NCI-H1694 (cell line): ENCODE data around the gene OR7D4.
"Not testable (repeated sequence)": the region's sequence is repeated elsewhere in the genome, so short reads cannot be mapped to it uniquely, and the experiment has no call there.

ENCODE experiments used
- DNase-seq: peaks from one replicate; lab custom pipeline; 2025; lab: John Stamatoyannopoulos, UW

OR7D4 gene

DNA sequence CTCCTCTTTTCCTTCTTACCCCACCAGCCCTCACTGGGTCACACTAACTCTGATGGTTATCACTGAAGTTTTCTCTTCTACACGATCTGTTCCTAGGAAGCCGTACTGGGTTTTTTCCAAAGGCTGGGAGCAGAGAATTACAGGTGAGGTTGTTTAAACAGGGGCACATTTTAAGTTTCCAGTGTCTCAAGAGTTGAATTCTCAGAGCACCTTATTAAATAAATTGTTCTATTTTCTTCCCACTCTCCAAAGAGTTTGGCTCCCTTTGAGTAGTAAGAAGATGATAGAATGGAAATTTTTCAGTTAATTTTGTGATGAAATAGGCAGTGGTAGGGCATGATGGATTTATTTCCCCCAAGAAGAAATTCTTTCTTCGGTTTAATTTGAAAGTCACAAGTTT, at the start of gene OR7D4:
Gene OR7D4, minus strand, starts transcription at position 101 of the 400 bp plus-strand sequence. CDS start 4,752 bp downstream, outside the sequence.
- DNase-seq = no peak

DNA sequence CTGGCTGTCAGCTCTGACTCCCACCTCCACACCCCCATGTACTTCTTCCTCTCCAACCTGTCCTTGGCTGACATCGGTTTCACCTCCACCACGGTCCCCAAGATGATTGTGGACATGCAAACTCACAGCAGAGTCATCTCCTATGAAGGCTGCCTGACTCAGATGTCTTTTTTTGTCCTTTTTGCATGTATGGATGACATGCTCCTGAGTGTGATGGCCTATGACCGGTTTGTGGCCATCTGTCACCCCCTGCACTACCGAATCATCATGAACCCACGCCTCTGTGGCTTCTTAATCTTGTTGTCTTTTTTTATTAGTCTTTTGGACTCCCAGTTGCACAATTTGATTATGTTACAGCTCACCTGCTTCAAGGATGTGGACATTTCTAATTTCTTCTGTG, 31.8 kb upstream of the OR7D4 start:
- no peak for DNase-seq

DNA sequence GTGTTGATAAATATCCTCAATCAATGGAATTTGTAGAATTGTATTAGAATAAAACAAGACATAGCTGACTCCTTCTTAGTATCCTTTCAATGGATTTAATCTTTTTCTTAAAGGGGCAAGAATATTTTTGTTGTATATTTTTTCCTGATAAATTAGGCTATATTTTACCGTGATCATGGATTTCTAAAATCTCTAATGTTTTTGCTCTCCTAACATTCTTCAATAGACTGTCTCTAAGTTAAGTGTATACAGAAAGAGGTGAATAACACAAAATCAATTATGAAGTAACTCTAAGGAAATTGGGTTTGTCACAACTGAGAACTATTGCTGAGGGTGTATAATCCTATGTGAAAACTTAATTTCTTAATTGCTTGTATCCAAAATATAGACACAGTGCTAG, 31.2 kb upstream of the OR7D4 start, which contains the start of gene OR7E24:
Gene OR7E24, plus strand, starts transcription at position 301 of the 400 bp plus-strand sequence. CDS start 114 bp downstream, outside the sequence.
- DNase-seq = no peak

DNA sequence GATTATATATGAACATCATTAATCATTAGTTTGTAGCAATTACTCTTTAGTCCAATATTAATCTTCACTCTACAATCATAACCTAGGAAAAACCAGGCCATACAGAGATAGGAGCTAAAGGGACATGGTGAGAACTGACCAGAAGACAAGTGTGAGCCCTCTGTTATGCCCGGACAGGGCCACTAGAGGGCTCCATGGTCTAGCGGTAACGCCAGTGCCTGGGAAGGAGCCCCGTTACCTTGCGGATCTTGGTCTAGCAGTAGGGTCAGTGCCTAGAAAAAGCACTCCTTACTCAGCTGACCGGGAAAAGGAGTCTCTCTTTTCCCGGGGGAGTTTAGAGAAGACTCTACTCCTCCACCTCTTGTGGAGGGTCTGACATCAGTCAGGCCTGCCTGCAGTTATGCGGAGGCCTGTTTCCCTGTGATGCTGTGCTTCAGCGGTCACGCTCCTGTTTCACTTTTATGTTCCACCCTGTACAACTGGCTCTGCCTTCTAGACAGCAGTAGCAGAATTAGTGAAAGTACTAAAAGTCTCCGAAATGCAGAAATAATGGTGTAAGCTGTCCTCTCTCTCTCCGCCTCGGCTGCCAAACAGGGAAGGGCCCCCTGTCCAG, 13.8 kb downstream of the OR7D4 start:
- peak; percentile 7 for DNase-seq

DNA sequence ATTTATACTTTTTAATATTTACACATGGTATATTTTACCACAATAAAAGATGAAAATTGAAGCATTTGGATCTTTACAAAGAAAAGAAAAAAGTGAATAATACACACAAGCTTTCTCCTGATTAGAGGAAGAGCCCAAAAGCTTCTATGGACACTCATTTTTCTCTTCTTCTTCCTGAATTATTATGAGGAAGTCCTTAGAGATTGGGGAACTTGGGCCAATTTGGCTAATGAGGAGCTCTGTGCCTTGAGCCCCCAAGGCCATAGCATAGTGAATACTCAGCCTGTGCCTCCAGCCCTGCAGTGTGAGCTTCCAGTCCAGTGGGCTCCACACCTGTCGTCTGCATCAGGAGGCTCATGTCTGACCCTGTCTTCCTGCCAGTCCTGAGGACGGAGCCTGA, 21.3 kb downstream of the OR7D4 start:
- DNase-seq = not testable (repeated sequence)

DNA sequence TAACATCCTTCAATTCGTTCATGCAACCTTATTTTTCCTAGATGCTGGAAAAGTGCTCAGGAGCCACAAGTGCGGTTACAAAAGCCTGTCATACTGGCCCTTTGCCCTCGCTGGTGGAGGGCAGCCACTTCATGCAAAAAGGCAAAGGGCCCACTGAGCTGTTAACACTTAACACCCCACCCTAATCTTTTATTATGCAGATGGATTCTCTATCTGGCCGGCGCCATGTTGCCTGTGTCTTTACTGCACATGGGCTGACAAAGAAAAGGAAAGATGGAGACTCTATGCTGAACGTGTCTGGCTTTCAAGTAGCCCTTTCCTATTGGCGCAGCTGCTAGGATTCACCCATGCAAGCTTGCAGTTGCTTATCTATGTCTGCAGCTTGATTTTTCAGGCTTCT, 29.9 kb downstream of the OR7D4 start:
- no peak for DNase-seq

DNA sequence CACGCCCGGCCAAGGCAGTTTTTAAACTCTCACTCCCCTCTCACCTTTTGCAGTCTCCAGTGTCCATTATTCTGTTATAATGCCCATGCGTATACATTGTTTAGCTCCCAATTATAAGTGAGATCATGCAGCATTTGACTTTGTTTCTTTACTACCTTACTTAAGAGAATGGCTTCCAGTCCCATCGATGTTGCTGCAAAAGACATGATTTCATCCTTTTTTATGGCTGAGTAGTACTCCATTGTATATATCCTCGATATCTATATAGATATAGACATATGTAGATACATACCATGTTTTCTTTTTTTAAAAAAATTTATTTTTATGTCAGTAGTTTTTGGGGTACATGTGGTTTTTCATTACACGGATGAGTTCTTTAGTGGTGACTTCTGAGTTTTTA, 32.2 kb downstream of the OR7D4 start:
- DNase-seq = no peak

DNA sequence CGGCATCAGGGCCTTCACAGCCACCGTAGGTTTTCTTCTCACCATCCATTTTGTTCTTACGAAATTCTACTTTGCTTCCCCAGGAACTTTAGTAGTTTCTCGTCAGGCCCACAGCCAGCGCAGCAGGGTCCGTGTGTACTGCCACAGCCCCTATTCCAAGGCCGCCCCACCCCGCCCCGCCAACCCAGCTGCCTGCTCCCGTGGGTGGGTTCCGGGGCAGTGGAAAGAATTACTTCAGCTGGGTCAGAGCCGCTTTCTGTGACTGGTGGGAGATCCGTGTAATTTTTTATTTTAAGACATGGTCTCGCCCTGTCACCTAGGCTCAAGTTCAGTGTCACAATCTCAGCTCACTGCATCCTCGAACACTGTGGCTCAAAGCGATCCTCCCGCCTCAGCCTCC, 36.4 kb downstream of the OR7D4 start:
- DNase-seq = no peak

DNA sequence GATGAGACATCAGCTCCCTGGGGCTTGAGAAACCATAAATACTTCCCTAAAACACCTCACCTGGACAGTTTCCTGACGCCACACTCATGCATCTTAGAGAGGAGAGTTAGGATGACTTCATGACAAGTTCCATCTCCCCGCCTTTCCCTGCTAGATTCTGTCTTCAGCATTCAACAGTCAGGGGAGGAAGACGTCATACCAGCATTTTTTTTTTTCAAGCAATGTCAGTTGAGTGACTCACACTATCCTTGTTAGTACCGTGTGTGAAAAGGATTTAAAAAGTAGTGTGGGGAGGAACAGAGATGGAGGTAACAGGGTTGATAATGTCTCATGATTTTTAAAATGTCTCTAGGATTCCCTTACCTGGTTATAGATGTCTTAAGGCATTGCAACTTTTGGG, 40.5 kb downstream of the OR7D4 start, which contains the start of gene OR7D2:
Gene OR7D2, plus strand, starts transcription at position 79 of the 400 bp plus-strand sequence. CDS start 6,803 bp downstream, outside the sequence.
- no peak for DNase-seq

DNA sequence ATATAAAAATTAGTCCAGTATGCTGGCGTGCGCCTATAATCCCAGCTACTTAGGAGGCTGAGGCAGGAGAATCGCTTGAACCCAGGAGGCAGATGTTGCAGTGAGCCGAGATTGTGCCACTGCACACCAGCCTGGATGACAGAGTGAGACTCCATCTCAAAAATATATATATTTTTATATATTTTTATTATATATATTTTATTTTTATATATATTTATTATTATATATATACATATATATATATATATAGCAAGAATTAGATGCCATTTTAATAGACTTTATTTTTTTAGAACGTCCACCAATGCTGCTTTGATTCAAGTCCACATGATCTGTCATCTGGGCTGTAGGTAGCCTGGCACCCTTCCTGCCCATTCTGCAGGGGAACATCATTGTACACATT, 44.1 kb downstream of the OR7D4 start:
- no peak for DNase-seq

DNA sequence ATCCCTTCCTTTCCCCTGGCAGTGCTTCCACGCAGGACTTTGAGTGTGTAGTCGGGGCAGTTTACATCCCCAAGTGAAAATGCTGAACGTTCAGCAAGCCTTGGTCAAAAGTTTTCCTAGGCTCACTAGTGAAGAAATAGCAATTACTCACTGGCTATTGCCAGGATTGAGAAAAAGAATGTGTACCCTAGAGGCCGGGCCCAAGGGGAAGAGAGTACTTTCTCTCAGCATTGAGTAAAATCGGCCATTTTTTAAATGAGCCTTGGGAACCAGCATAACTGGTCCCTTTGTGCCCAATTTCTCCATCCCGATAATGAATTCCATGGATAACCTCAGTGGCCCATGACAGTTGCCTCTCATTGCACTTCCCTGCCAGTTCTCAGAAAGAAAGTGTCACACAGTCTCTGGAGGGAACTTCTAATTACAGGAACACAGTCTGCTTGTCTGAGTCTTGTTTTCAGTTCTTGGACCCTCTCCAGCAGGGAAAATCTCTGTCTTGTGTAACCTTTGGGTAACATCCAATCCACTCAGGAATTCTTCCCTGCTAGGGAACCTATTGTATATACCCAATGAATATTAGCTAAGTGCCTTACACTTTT, 47.9 kb downstream of the OR7D4 start:
- no peak for DNase-seq

DNA sequence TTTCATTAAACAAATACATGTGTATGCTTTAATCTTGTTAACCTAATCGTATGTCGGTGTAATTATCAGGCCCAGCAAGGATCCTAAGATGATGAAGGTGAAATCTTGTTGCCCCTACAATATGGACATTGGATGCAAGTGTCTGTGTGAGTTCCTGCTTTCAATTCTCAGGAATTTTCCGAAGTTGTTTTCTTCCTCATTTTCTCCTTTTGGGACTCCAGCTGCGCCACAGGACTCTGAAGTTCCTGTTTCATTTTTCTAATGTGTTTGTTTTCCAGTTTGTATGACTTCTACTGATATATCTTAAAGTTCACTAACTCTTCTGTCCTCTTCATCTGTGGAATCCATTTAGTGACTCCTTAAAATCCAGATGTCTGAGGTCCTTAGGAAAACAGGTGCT, 52.5 kb downstream of the OR7D4 start:
- no peak for DNase-seq

DNA sequence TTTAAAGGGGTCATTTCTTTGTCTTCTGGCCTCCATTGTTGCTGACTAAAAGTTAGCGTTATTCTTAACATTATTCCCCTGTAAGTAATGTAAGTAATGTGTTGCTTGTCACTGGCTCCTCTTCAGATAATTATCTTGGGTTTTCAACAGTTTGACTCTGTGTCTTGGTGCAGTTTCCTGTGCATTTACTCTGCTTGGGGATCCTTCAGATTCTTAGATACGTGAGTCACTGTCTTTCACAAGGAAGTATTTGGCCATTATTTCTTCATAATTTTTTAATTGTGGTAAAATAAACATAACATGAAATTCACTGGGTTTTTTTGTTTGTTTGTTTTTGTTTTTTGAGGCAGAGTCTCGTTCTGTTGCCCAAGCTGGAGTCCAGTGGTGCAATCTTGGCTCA, 54.1 kb downstream of the OR7D4 start:
- no peak for DNase-seq

DNA sequence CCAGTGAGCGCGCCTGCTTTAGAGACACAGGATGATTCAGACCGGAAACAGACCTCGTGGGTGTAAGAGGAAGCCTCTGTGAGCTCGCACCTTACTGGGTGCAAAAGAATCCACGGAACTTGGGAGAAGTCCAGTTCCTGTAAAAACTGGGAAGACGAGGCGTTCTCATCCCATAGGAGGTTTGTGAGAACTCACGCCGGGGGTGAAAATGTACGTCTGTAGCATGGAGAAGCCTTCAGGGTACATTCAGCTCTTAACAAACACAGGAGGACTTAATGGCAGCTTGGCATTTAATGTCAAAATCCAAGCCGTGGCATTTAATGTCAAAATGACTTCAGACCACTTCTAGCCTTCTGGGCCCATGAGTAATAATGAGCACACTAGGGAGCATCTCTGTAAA, 58.0 kb downstream of the OR7D4 start:
- DNase-seq = no peak
